ENCODE results near the gene FANCM.
A peak's percentile ranks its signal among the peaks of the same experiment; 100 is the strongest.
"Not testable (repeated sequence)": the region's sequence is repeated elsewhere in the genome, so short reads cannot be mapped to it uniquely, and the experiment has no call there.

The FANCM gene

GRCh38 chr14:45140661-45141187 is 5.0 kb downstream of the FANCM start:
- DNase-seq: no peak

GRCh38 chr14:45142083-45142482 is 6.4 kb downstream of the FANCM start:
- DNase-seq: not testable (repeated sequence)

- no peak for DNase-seq
Measured at GRCh38 chr14:45144658-45145057, 8.9 kb downstream of the FANCM start.

- DNase-seq: no peak
Measured at GRCh38 chr14:45145214-45145613, 9.5 kb downstream of the FANCM start.

- no peak for DNase-seq
Measured at GRCh38 chr14:45149602-45150001, 13.9 kb downstream of the FANCM start.

- DNase-seq: no peak
Measured at GRCh38 chr14:45150386-45150890, 14.7 kb downstream of the FANCM start.

- DNase-seq: no peak
Measured at GRCh38 chr14:45156067-45156466, 20.3 kb downstream of the FANCM start.

- no peak for DNase-seq
Measured at GRCh38 chr14:45169906-45170305, 34.2 kb downstream of the FANCM start.

- DNase-seq: no peak
Measured at GRCh38 chr14:45177076-45177475, 41.3 kb downstream of the FANCM start.

- DNase-seq: no peak
Measured at GRCh38 chr14:45181329-45181728, 45.6 kb downstream of the FANCM start.

- no peak for DNase-seq
Measured at GRCh38 chr14:45181806-45182205, 46.1 kb downstream of the FANCM start.

GRCh38 chr14:45185100-45185814 is 49.5 kb downstream of the FANCM start:
- no peak for DNase-seq

GRCh38 chr14:45194964-45195363 is 59.2 kb downstream of the FANCM start:
- no peak for DNase-seq

GRCh38 chr14:45198551-45198950 is 62.8 kb downstream of the FANCM start:
- no peak for DNase-seq

- no peak for DNase-seq
Measured at GRCh38 chr14:45199230-45199629, 63.5 kb downstream of the FANCM start.

GRCh38 chr14:45201905-45202304 is 66.2 kb downstream of the FANCM start:
- peak in 1 of 2 donors; percentile 20 for DNase-seq

GRCh38 chr14:45204241-45204640 is 68.5 kb downstream of the FANCM start:
- DNase-seq: no peak

- no peak for DNase-seq
Measured at GRCh38 chr14:45210159-45210558, 74.4 kb downstream of the FANCM start.

GRCh38 chr14:45211295-45211694 is 75.6 kb downstream of the FANCM start:
- no peak for DNase-seq

- DNase-seq: no peak
Measured at GRCh38 chr14:45212231-45212630, 76.5 kb downstream of the FANCM start.

- not testable (repeated sequence) for DNase-seq
Measured at GRCh38 chr14:45213716-45214115, 78.0 kb downstream of the FANCM start.

- DNase-seq: not testable (repeated sequence)
Measured at GRCh38 chr14:45214341-45214740, 78.6 kb downstream of the FANCM start.

GRCh38 chr14:45222485-45223262 is 86.9 kb downstream of the FANCM start:
- DNase-seq: no peak

GRCh38 chr14:45227566-45227965 is 91.8 kb downstream of the FANCM start:
- DNase-seq: no peak
